Measurements from ENCODE around the gene RGL1. TPM values are rescaled to one million over a fixed set of nuclear protein-coding genes. Genes with fewer than 3 reads are reported as not detected.

Gene RGL1
- total RNA-seq, 1 experiment from 2014 or later = 1.3 TPM

GRCh38 chr1:183962903-183963302 lies 158.0 kb downstream of the RGL1 start (continued):
- TF ChIP-seq RAD21 (IDR thresholded peaks at IDR 0.05; ENCODE audit: low read depth) (no peak), ELF1 (IDR thresholded peaks at IDR 0.05; ENCODE audit: borderline replicate concordance, low read depth) (no peak), POLR2A (IDR thresholded peaks at IDR 0.05; ENCODE audit: borderline replicate concordance, extremely low read depth, insufficient read depth, insufficient read length) (no peak), CBX3 (IDR thresholded peaks at IDR 0.05; ENCODE audit: low read depth) (no peak), ZFX (IDR thresholded peaks at IDR 0.05) (no peak), EZH2 (IDR thresholded peaks at IDR 0.05) (no peak), JUND (IDR thresholded peaks at IDR 0.05) (no peak), CEBPB (IDR thresholded peaks at IDR 0.05; ENCODE audit: low read depth) (no peak), ZNF274 (IDR thresholded peaks at IDR 0.05; ENCODE audit: low read depth, low read length) (no peak)
- TF ChIP-seq, protein P1, sequence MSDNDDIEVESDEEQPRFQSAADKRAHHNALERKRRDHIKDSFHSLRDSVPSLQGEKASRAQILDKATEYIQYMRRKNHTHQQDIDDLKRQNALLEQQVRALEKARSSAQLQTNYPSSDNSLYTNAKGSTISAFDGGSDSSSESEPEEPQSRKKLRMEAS (IDR thresholded peaks at IDR 0.05) = no peak
- TF ChIP-seq, protein P2, sequence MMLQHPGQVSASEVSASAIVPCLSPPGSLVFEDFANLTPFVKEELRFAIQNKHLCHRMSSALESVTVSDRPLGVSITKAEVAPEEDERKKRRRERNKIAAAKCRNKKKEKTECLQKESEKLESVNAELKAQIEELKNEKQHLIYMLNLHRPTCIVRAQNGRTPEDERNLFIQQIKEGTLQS (IDR thresholded peaks at IDR 0.05) = no peak

- Histone ChIP-seq H3K9me3 (ENCODE audit: control insufficient read depth in 1 of 2, insufficient read depth in 1 of 2, low read depth in 1 of 2, low read length in 2 of 2) (no peaks in the 10 kb centered on the region), H3K27ac (ENCODE audit: low read depth, low read length) (no peak overlapping the region), H3K9me2 (ENCODE audit: insufficient read depth) (no peaks in the 10 kb centered on the region), H2AFZ (ENCODE audit: low read depth, low read length, poor library complexity, severe bottlenecking) (no peak overlapping the region), H3K9ac (ENCODE audit: low read length) (no peak overlapping the region), H3K4me1 (ENCODE audit: control insufficient read depth in 1 of 2, insufficient read depth in 2 of 2, low read length in 2 of 2) (no peaks in the 10 kb centered on the region), H3K36me3 (ENCODE audit: control insufficient read depth in 1 of 2, insufficient read depth in 2 of 2, low read length in 2 of 2) (no peaks in the 10 kb centered on the region), H3K79me2 (ENCODE audit: insufficient read depth, low read length) (no peaks in the 10 kb centered on the region), H3K27me3 (ENCODE audit: insufficient read depth, low read length) (no peaks in the 10 kb centered on the region), H4K20me1 (ENCODE audit: insufficient read depth) (no peaks in the 10 kb centered on the region), H3K4me2 (ENCODE audit: low read length) (no peak overlapping the region), H3K4me3 (replicated peaks in 1 of 2; ENCODE audit: low read depth in 1 of 2, low read length in 2 of 2) (no peak overlapping the region)
- intact Hi-C loops (cut with micrococcal nuclease) = no loop called here
- CTCF ChIA-PET = no interaction called here
- BruUV-seq (replicated peaks) = no TSS peak
- no peak for DNase-seq (ENCODE audit: low read depth, low spot score)
- RAD21 ChIA-PET (ENCODE audit: low non-redundant PET in 1 of 2, low total read pairs in 2 of 2, uncharacterized antibody in 2 of 2, unreplicated experiment in 2 of 2) = no interaction called here
- POLR2A ChIA-PET = no interaction called here
- ATAC-seq = no peak
- TF ChIP-seq CBX3 (IDR thresholded peaks at IDR 0.05; ENCODE audit: low read depth) (no peak), EGR1 (IDR thresholded peaks at IDR 0.05; ENCODE audit: low read depth) (no peak), POLR2A (IDR thresholded peaks at IDR 0.05; ENCODE audit: borderline replicate concordance, extremely low read depth, insufficient read depth, insufficient read length) (no peak)
These were observed 160.8 kb downstream of the RGL1 start for GRCh38 chr1:183965726-183966125.
